Activated CD4-positive, alpha-beta T cell treated with anti-CD3 and anti-CD28 coated beads, Interleukin-2, amount 10 ng/mL, durations not matched to agents 7 days and 5 days (primary cell): ENCODE data around the gene BIN1. TPM values are rescaled to one million over a fixed set of nuclear protein-coding genes. Genes with fewer than 3 reads are reported as not detected.
A peak's percentile ranks its signal among the peaks of the same experiment; 100 is the strongest.

Source experiments
- CTCF ChIA-PET: fragments of 350-600 bp; sonication (Branson Sonifier 250); formaldehyde crosslinking; loops from one replicate; lab custom pipeline; 2021; ENCODE audit warnings: antibody characterized with exemption; lab: Charles Lee
- POLR2A ChIA-PET: fragments of 350-600 bp; sonication (Branson Sonifier 250); formaldehyde crosslinking; loops from one replicate; lab custom pipeline; 2021; ENCODE audit warnings: antibody characterized with exemption; lab: Charles Lee
- DNase-seq: peaks from one replicate; pipeline ENCODE4 v3.0.0-alpha.2; 2020
- H3K27ac Mint-ChIP-seq: one replicate; pipeline ENCODE4 v1.8.0; 2021; ENCODE audit warnings: mild to moderate bottlenecking, moderate library complexity, mixed read lengths
- H3K27me3 Mint-ChIP-seq: one replicate; pipeline ENCODE4 v1.8.0; 2021; ENCODE audit warnings: mixed read lengths
- H3K36me3 Mint-ChIP-seq: one replicate; pipeline ENCODE4 v1.8.0; 2021; ENCODE audit warnings: low read depth, mixed read lengths
- H3K4me1 Mint-ChIP-seq: one replicate; pipeline ENCODE4 v1.8.0; 2021; ENCODE audit warnings: mixed read lengths
- H3K4me3 Mint-ChIP-seq: one replicate; pipeline ENCODE4 v1.8.0; 2021; ENCODE audit warnings: mild to moderate bottlenecking, moderate library complexity, mixed read lengths
- H3K9me3 Mint-ChIP-seq: one replicate; pipeline ENCODE4 v1.8.0; 2021; ENCODE audit warnings: mixed read lengths
- total RNA-seq, 2 experiments: library from RNA; stranded (reverse); gene quantifications; one replicate each; pipeline ENCODE4 v1.2.3, GENCODE V29; 2021

Gene BIN1
- 100 to 1,000 TPM; 140 to 148 TPM for total RNA-seq

- POLR2A ChIA-PET, result interaction anchor here (0.6 kb wide), 1 partner anchor 25 kb away, joined by 3 read pairs; no protein-coding TSS in a partner anchor
- H3K4me3 Mint-ChIP-seq, result peak within 1 kb of the TSS; percentile 79
- peak within 1 kb of the TSS; percentile 46 for H3K27ac Mint-ChIP-seq
- H3K9me3 Mint-ChIP-seq, result no peaks in the 10 kb centered on the region
- H3K36me3 Mint-ChIP-seq, result no peaks in the 10 kb centered on the region
- peak; percentile 82 for DNase-seq
- CTCF ChIA-PET, result no interaction called here
- peaks cover 6% of the 10 kb centered on the region for H3K4me1 Mint-ChIP-seq
- peaks cover 29% of the 10 kb centered on the region for H3K27me3 Mint-ChIP-seq
Observed at GRCh38 chr2:127106991-127107621, at the start of gene BIN1. Gene BIN1, minus strand, starts transcription at chr2:127107154. Its CDS starts 211 bp downstream, at chr2:127106943.

DNA sequence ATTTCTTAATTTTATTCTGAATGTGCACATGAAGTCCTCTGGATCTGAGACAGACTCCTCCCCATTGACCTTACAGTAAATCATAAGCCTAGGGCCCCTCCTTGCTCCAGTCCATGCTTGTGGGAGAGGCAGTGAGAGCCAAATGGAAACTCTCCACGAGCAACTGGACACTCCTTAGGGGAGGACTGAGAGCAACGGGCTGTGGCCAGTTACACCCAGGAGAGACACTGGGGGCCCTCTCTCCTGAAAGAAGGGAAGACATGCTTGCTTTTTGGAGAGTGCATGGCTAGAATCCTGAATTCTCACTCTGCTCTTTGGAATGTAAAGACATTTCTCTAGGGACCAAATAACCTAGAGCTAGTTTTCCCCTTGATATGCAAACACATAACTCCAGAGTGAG, 49.0 kb upstream of the BIN1 start:
- ChIA-PET CTCF (interaction anchor here (0.5 to 1.2 kb wide), 2 partner anchors 15 to 59 kb away, joined by 3 read pairs; no protein-coding TSS in a partner anchor), POLR2A (no interaction called here)
- H3K9me3 Mint-ChIP-seq, result peaks cover 5% of the 10 kb centered on the region
- H3K36me3 Mint-ChIP-seq, result no peaks in the 10 kb centered on the region
- H3K27me3 Mint-ChIP-seq, result no peaks in the 10 kb centered on the region
- no peak for DNase-seq
- no peaks in the 10 kb centered on the region for H3K4me1 Mint-ChIP-seq
- H3K4me3 Mint-ChIP-seq, result no peak overlapping the region
- no peak overlapping the region for H3K27ac Mint-ChIP-seq

DNA sequence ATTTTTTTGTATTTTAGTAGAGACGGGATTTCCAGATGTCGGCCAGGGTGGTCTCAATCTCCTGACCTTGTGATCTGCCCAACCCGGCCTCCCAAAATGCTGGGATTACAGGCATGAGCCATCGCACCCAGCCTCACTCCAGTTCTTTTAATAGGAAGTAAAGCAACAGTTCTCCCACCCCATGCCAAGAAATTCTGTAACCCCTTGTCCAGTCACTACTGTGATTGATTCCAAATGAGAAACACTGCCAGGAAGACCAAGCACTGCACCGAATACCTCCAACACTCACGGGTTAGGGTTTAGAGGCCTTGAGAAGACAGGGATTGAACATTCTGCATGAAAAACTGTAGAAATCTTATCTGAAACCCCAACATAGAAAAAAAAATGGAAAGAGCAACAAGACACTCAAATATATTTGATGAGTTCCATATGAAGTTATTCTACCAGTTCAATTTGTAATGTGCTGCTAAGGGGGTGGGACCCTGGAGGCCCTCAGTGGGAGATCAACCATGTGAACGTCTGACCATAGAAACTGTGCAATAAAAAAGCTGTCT, 48.2 kb upstream of the BIN1 start:
- no peaks in the 10 kb centered on the region for H3K36me3 Mint-ChIP-seq
- no peak overlapping the region for H3K27ac Mint-ChIP-seq
- no peaks in the 10 kb centered on the region for H3K27me3 Mint-ChIP-seq
- H3K4me1 Mint-ChIP-seq, result no peaks in the 10 kb centered on the region
- peaks cover 6% of the 10 kb centered on the region for H3K9me3 Mint-ChIP-seq
- ChIA-PET POLR2A (no interaction called here), CTCF (interaction anchor here (0.6 to 1.2 kb wide), 2 partner anchors 14 to 1490 kb away, joined by 3 read pairs; no protein-coding TSS in a partner anchor)
- DNase-seq, result no peak
- no peak overlapping the region for H3K4me3 Mint-ChIP-seq

GRCh38 chr2:127154396-127154795, 47.4 kb upstream of the BIN1 start:
- Mint-ChIP-seq H3K27ac (no peak overlapping the region), H3K4me3 (no peak overlapping the region), H3K27me3 (peaks cover 1% of the 10 kb centered on the region), H3K36me3 (no peaks in the 10 kb centered on the region), H3K9me3 (peaks cover 6% of the 10 kb centered on the region), H3K4me1 (no peaks in the 10 kb centered on the region)
- no peak for DNase-seq
- ChIA-PET CTCF (interaction anchor here (0.6 kb wide), 1 partner anchor 1491 kb away, joined by 3 read pairs; no protein-coding TSS in a partner anchor), POLR2A (no interaction called here)

- DNase-seq, result no peak
- POLR2A ChIA-PET, result no interaction called here
- H3K27ac Mint-ChIP-seq, result no peak overlapping the region
- peaks cover 1% of the 10 kb centered on the region for H3K27me3 Mint-ChIP-seq
- CTCF ChIA-PET, result no interaction called here
- peaks cover 6% of the 10 kb centered on the region for H3K9me3 Mint-ChIP-seq
- H3K4me3 Mint-ChIP-seq, result no peak overlapping the region
- H3K36me3 Mint-ChIP-seq, result no peaks in the 10 kb centered on the region
- no peaks in the 10 kb centered on the region for H3K4me1 Mint-ChIP-seq
Observed at GRCh38 chr2:127153691-127154158, 46.8 kb upstream of the BIN1 start.

DNA sequence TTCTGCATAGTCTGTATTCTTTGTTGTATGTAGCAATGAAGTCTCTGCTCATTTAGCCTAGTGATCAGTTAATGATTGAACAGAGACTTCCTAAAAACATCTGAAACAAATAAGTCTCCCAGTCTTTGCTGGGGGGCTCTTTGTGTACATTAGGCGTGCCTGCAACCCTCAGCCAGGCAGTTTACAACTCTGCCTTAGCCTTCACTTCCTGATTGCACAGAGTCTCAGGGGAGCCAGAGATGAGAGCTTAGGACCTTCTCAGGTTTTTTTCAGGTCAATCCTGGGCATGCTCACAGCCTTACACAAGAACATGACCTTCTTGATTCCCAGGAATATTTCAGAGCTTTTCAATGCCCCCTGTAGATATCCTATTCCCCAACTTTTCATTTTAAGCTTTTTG, 44.0 kb upstream of the BIN1 start:
- no peaks in the 10 kb centered on the region for H3K4me1 Mint-ChIP-seq
- H3K27me3 Mint-ChIP-seq, result peaks cover 1% of the 10 kb centered on the region
- no peak overlapping the region for H3K27ac Mint-ChIP-seq
- ChIA-PET POLR2A (no interaction called here), CTCF (interaction anchor here (0.8 kb wide), 1 partner anchor 8 kb away, joined by 3 read pairs; no protein-coding TSS in a partner anchor)
- no peaks in the 10 kb centered on the region for H3K36me3 Mint-ChIP-seq
- H3K9me3 Mint-ChIP-seq, result peaks cover 6% of the 10 kb centered on the region
- no peak for DNase-seq
- H3K4me3 Mint-ChIP-seq, result no peak overlapping the region

DNA sequence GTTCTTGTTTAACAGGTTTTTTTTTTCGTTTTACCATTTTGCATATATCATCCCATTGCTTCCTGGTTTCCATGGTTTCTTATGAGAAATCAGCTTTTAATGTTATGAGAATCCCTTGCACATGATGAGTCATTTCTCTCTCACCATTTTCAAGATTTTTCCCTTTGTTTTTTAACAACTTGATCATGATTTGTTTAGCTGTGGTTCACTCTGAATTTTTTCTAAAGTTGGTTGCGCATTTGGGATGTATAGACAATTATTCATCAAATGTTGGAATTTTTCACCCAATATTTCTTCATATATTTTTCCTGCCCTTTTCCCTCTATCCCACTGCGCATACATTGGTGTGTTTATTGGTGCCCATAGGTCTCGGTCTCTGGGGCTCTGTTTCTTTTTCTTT, 42.4 kb upstream of the BIN1 start:
- no peaks in the 10 kb centered on the region for H3K36me3 Mint-ChIP-seq
- POLR2A ChIA-PET, result no interaction called here
- no peak for DNase-seq
- H3K9me3 Mint-ChIP-seq, result peaks cover 6% of the 10 kb centered on the region
- CTCF ChIA-PET, result interaction anchor here (0.6 to 0.7 kb wide), 2 partner anchors 110 to 1129 kb away, joined by 3 to 4 read pairs; no protein-coding TSS in a partner anchor
- no peaks in the 10 kb centered on the region for H3K4me1 Mint-ChIP-seq
- H3K27me3 Mint-ChIP-seq, result peaks cover 1% of the 10 kb centered on the region
- H3K27ac Mint-ChIP-seq, result no peak overlapping the region
- H3K4me3 Mint-ChIP-seq, result no peak overlapping the region

GRCh38 chr2:127146820-127147502, 40.0 kb upstream of the BIN1 start:
- ChIA-PET CTCF (no interaction called here), POLR2A (no interaction called here)
- Mint-ChIP-seq H3K9me3 (peaks cover 6% of the 10 kb centered on the region), H3K27me3 (peaks cover 1% of the 10 kb centered on the region), H3K4me1 (no peaks in the 10 kb centered on the region), H3K27ac (no peak overlapping the region), H3K4me3 (no peak overlapping the region), H3K36me3 (no peaks in the 10 kb centered on the region)
- no peak for DNase-seq

DNA sequence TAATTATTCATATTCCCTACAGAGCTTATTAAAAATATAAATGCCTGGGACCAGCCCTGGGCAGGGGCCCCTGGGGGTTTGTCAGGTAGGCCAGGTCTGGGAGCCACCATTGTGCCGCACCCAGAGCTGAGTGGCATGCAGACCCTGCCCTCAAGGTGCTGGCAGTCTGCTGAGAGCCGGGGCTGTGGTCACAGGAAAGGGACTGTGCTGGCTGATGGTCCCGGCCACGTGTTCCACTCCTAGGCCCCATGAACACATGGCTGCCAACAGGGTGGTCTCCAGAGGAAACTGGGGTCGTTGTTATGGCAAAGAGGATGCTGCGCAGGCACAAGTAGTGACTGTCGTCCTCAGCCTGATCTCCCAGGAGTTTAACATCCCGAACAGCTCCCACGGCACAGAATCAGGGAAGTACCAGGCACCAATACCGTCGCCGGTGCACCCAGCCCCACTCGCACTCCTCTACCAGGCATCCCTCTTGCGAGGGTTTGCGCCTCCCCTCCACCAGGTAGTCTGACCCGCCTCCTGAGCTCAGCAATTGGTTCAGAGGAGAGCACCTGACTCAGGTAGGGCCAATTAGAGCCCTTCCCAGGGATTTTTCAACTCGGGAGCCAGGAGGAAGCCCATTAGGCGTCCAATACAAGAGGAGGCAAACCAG, 39.2 kb upstream of the BIN1 start:
- Mint-ChIP-seq H3K27me3 (peaks cover 5% of the 10 kb centered on the region), H3K4me3 (no peak overlapping the region), H3K4me1 (no peaks in the 10 kb centered on the region), H3K36me3 (no peaks in the 10 kb centered on the region), H3K27ac (no peak overlapping the region), H3K9me3 (peaks cover 3% of the 10 kb centered on the region)
- CTCF ChIA-PET, result no interaction called here
- POLR2A ChIA-PET, result no interaction called here
- no peak for DNase-seq

DNA sequence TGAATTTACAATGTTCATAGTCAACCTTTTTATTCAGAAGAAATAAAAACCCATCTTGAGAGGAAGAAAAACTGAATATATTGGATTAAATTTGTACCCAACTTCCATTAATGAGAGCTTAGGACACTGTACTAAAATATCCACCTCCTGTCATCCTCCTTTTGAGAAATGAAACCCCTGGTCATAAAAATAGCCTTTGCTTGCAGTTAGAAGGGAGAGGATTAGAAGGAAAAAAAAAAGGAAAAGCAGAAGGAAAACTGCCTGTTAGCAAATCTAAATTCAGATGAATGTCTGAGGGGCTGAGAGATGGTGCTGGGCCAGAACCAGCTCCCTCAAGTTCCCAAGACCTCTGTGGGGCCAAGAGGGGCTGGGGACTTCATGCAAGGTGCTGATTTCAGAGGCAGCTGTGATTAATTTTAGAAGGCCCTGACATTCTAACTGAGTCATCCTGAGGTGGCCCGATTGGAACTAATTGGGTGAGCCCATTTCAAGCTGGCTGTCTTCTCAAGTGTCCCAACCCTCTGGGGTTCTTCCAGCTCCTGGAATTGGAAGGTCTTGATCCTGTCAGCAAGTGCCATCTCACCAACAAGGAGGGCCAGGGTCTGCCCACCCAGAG, 38.4 kb upstream of the BIN1 start:
- Mint-ChIP-seq H3K9me3 (no peaks in the 10 kb centered on the region), H3K4me1 (no peaks in the 10 kb centered on the region), H3K36me3 (no peaks in the 10 kb centered on the region), H3K27me3 (peaks cover 9% of the 10 kb centered on the region), H3K27ac (no peak overlapping the region), H3K4me3 (no peak overlapping the region)
- ChIA-PET CTCF (interaction anchor here (1.0 kb wide), 1 partner anchor 8 kb away, joined by 3 read pairs; no protein-coding TSS in a partner anchor), POLR2A (no interaction called here)
- DNase-seq, result no peak

DNA sequence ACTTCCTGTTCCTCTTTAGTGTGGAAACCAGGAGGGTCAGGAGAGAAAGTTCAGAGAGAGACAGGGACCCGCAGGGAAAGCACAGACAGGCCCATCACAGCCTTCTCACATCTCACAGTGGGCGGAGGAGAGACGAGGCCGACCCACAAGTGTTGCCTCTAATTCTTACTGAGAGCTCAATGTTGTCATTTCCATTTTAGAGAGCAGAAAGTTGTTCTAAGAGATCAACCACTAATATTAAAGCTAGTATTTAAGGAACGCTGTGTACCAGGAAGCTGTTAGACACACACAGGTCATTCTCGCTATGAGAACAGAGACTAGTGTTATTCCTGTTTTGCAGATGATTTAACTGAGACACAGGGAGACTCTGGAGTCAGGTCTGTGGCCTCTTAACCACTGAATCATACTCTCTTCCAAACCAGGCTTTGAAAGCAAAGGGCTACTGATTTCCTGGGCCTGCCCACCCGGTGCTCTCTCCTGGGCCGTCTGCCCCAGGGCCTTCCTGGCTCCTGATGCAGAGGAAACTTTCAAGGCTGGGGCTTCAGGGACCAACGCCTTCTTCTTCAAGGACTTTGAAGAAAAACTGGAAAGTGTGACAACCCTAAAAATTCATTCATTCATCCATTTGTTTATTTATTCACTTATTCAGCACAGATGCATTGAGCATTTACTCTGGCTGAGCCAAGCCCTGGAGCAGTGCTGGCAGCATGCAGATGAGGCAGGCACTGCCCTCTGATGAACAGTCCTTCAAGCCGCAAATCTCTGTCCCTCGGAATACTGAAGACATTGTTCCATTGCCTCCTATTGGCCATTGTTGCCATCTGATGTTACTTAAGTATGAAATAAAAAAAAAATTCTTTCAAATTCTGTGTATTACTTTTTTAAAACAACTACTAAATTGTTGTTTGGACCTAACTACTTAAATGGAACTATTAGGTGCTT, 37.2 kb upstream of the BIN1 start:
- no peak overlapping the region for H3K27ac Mint-ChIP-seq
- H3K4me1 Mint-ChIP-seq, result no peaks in the 10 kb centered on the region
- H3K4me3 Mint-ChIP-seq, result no peak overlapping the region
- no peaks in the 10 kb centered on the region for H3K36me3 Mint-ChIP-seq
- peaks cover 16% of the 10 kb centered on the region for H3K27me3 Mint-ChIP-seq
- ChIA-PET POLR2A (no interaction called here), CTCF (interaction anchor here (0.7 kb wide), 1 partner anchor 7 kb away, joined by 3 read pairs; no protein-coding TSS in a partner anchor)
- no peak for DNase-seq
- H3K9me3 Mint-ChIP-seq, result no peaks in the 10 kb centered on the region
